IMR-90 (cell line): ENCODE data around the gene TBC1D16. TPM values are rescaled to one million over a fixed set of nuclear protein-coding genes. Genes with fewer than 3 reads are reported as not detected.

Source experiments
- ATAC-seq: fragments of 200-7000 bp; cut with Tn5 transposase; 2 replicates; pipeline ENCODE4 v1.9.1; 2020; ENCODE audit warnings: low read depth, mild to moderate bottlenecking, moderate library complexity
- BruUV-seq: library from RNA; stranded (reverse); fragments of 400-500 nt; replicated peaks from 2 replicates; lab custom pipeline; 2021; lab: Mats Ljungman, UMichigan
- CTCF ChIA-PET: fragments of 300-600 bp; formaldehyde crosslinking; extraction: SDS; loops from one replicate; lab custom pipeline; 2021; ENCODE audit warnings: antibody characterized with exemption; lab: Yijun Ruan, JAX
- POLR2A ChIA-PET: fragments of 300-600 bp; sonication (Branson Sonifier 250); formaldehyde crosslinking; loops from one replicate; lab custom pipeline; 2022; ENCODE audit warnings: antibody characterized with exemption; ENCODE audit not compliant: unreplicated experiment; lab: Charles Lee
- DNase-seq: peaks from one replicate; pipeline ENCODE4 v3.0.0; 2013
- H2AFZ ChIP-seq: replicated peaks from 2 replicates; pipeline ENCODE3; 2013; ENCODE audit warnings: low read length, mild to moderate bottlenecking; ENCODE audit not compliant: poor library complexity
- H2AK5ac ChIP-seq: 2 replicates; pipeline ENCODE4 v1.6.1; 2013; ENCODE audit warnings: low read depth, low read length, inconsistent platforms
- H2AK9ac ChIP-seq: replicated peaks from 2 replicates; pipeline ENCODE3; 2013; ENCODE audit warnings: mild to moderate bottlenecking, low read depth, low read length, moderate library complexity; ENCODE audit not compliant: poor library complexity
- H2BK120ac ChIP-seq: 2 replicates; pipeline ENCODE4 v1.6.1; 2013; ENCODE audit warnings: low read depth, low read length, inconsistent platforms
- H2BK15ac ChIP-seq: 3 replicates; pipeline ENCODE4 v1.6.1; 2013; ENCODE audit warnings: low read depth, low read length, inconsistent platforms
- H2BK20ac ChIP-seq: 2 replicates; pipeline ENCODE4 v1.6.1; 2013; ENCODE audit warnings: low read depth, mild to moderate bottlenecking, inconsistent platforms, low read length, moderate library complexity
- H2BK5ac ChIP-seq: 2 replicates; pipeline ENCODE4 v1.6.1; 2013; ENCODE audit warnings: mild to moderate bottlenecking, low read depth, low read length, inconsistent platforms; ENCODE audit not compliant: poor library complexity, severe bottlenecking
- H3K14ac ChIP-seq: replicated peaks from 2 replicates; pipeline ENCODE4 v1.6.1; 2013; ENCODE audit warnings: low read depth, low read length, inconsistent platforms
- H3K18ac ChIP-seq: 2 replicates; pipeline ENCODE4 v1.6.1; 2013; ENCODE audit warnings: low read depth, low read length, control low read depth
- H3K23ac ChIP-seq: 2 replicates; pipeline ENCODE4 v1.6.1; 2013; ENCODE audit warnings: low read depth, low read length, inconsistent platforms
- H3K27ac ChIP-seq: 2 replicates; pipeline ENCODE4 v1.5.1; 2013; ENCODE audit warnings: mild to moderate bottlenecking, control low read depth, low read length; ENCODE audit not compliant: insufficient read depth
- H3K27me3 ChIP-seq: 2 replicates; pipeline ENCODE4 v1.6.1; 2013; ENCODE audit warnings: low read length; ENCODE audit not compliant: control insufficient read depth, insufficient read depth
- H3K36me3 ChIP-seq: 2 replicates; pipeline ENCODE4 v1.6.1; 2013; ENCODE audit warnings: low read length, mixed read lengths; ENCODE audit not compliant: control insufficient read depth, insufficient read depth
- H3K4ac ChIP-seq: 2 replicates; pipeline ENCODE4 v1.6.1; 2013; ENCODE audit warnings: low read depth, low read length, inconsistent platforms
- H3K4me1 ChIP-seq: 2 replicates; pipeline ENCODE4 v1.6.1; 2013; ENCODE audit warnings: low read length, mixed read lengths; ENCODE audit not compliant: control insufficient read depth, insufficient read depth
- H3K4me2 ChIP-seq: 2 replicates; pipeline ENCODE4 v1.6.1; 2013; ENCODE audit warnings: low read depth, mild to moderate bottlenecking, control low read depth, low read length, moderate library complexity
- H3K4me3 ChIP-seq: 2 replicates; pipeline ENCODE4 v1.5.1; 2013; ENCODE audit warnings: low read depth, mild to moderate bottlenecking, control low read depth, low read length, moderate library complexity; ENCODE audit not compliant: insufficient read depth
- H3K56ac ChIP-seq: 2 replicates; pipeline ENCODE4 v1.6.1; 2013; ENCODE audit warnings: low read length, inconsistent platforms; ENCODE audit not compliant: insufficient read depth; ENCODE audit errors: extremely low read depth
- H3K79me1 ChIP-seq, 2 experiments: 2 replicates each; pipeline ENCODE4 v1.6.1; 2013; ENCODE audit warnings: low read length in 2 of 2, inconsistent platforms in 1 of 2, low read depth in 1 of 2
- H3K9ac ChIP-seq: 2 replicates; pipeline ENCODE4 v1.6.1; 2013; ENCODE audit warnings: low read depth, low read length, control low read depth
- H3K9me1 ChIP-seq: 2 replicates; pipeline ENCODE4 v1.6.1; 2013; ENCODE audit warnings: low read length, inconsistent platforms; ENCODE audit not compliant: insufficient read depth
- H3K9me3 ChIP-seq: 2 replicates; pipeline ENCODE4 v1.6.1; 2013; ENCODE audit warnings: low read length; ENCODE audit not compliant: control insufficient read depth, insufficient read depth
- H4K20me1 ChIP-seq: 2 replicates; pipeline ENCODE4 v1.6.1; 2013; ENCODE audit warnings: low read length, inconsistent platforms; ENCODE audit not compliant: insufficient read depth
- H4K5ac ChIP-seq: 2 replicates; pipeline ENCODE4 v1.6.1; 2013; ENCODE audit warnings: mild to moderate bottlenecking, low read depth, low read length, control low read depth
- H4K8ac ChIP-seq, 2 experiments: 2 replicates each; pipeline ENCODE4 v1.6.1; 2013; ENCODE audit warnings: low read depth in 2 of 2, low read length in 2 of 2, control low read depth in 1 of 2, inconsistent platforms in 1 of 2
- H4K91ac ChIP-seq: 2 replicates; pipeline ENCODE4 v1.6.1; 2013; ENCODE audit warnings: low read depth, low read length, inconsistent platforms; ENCODE audit not compliant: insufficient read depth
- CEBPB ChIP-seq: IDR thresholded peaks from 2 replicates; pipeline ENCODE4 v1.6.1; 2012; ENCODE audit warnings: low read depth, low read length, improper control_type of control experiment
- CHD1 ChIP-seq: IDR thresholded peaks from 2 replicates; pipeline ENCODE4 v1.6.1; 2012; ENCODE audit warnings: low read depth, low read length, improper control_type of control experiment
- MAFK ChIP-seq: IDR thresholded peaks from 2 replicates; pipeline ENCODE4 v1.6.1; 2012; ENCODE audit warnings: low read depth, low read length, improper control_type of control experiment
- MAZ ChIP-seq: IDR thresholded peaks from 2 replicates; pipeline ENCODE4 v1.6.1; 2012; ENCODE audit warnings: low read depth, mild to moderate bottlenecking, low read length, improper control_type of control experiment, moderate library complexity, borderline replicate concordance
- MXI1 ChIP-seq: IDR thresholded peaks from 2 replicates; pipeline ENCODE4 v1.6.1; 2012; ENCODE audit warnings: low read depth, mild to moderate bottlenecking, low read length, moderate library complexity, borderline replicate concordance
- NFE2L2 ChIP-seq: fragments of 150-350 bp; IDR thresholded peaks from 2 replicates; pipeline ENCODE4 v1.6.1; 2016; ENCODE audit warnings: low read depth, mild to moderate bottlenecking, low read length
- POLR2A ChIP-seq: IDR thresholded peaks from 2 replicates; pipeline ENCODE4 v1.6.1; 2012; ENCODE audit warnings: mild to moderate bottlenecking, low read depth, low read length
- RAD21 ChIP-seq: IDR thresholded peaks from 2 replicates; pipeline ENCODE4 v1.6.1; 2012; ENCODE audit warnings: low read length, improper control_type of control experiment
- RCOR1 ChIP-seq: IDR thresholded peaks from 2 replicates; pipeline ENCODE4 v1.6.1; 2012; ENCODE audit warnings: mild to moderate bottlenecking, low read length, improper control_type of control experiment; ENCODE audit not compliant: insufficient replicate concordance
- RFX5 ChIP-seq: IDR thresholded peaks from 2 replicates; pipeline ENCODE4 v1.8.0; 2012; ENCODE audit warnings: low read depth, mild to moderate bottlenecking, low read length, moderate library complexity
- SMC3 ChIP-seq: fragments of 150-350 bp; IDR thresholded peaks from 2 replicates; pipeline ENCODE4 v1.6.1; 2016; ENCODE audit warnings: low read depth, mild to moderate bottlenecking, antibody characterized with exemption, low read length, moderate library complexity
- WGBS, 2 experiments: methylation state at CpG; one replicate each; pipeline versions ENCODE4 v1.1.5 to v1.1.7; 2013; ENCODE audit warnings: missing lambda C conversion rate in 2 of 2; ENCODE audit not compliant: insufficient read length in 1 of 2; ENCODE audit errors: extremely low coverage in 2 of 2; 5-methylcytosine and 5-hydroxymethylcytosine counted together
- dilution Hi-C: fragments of 300-500 bp; cut with HindIII; formaldehyde crosslinking; loops from one replicate; pipeline ENCODE4 v1.14.3; 2018; ENCODE audit warnings: low sequenced_read_pairs; ENCODE audit not compliant: unreplicated experiment
- in situ Hi-C: fragments of 300-500 bp; cut with MboI; formaldehyde crosslinking; loops from 3 replicates; pipeline ENCODE4 v1.14.3; 2019; ENCODE audit warnings: low sequenced_read_pairs, inconsistent platforms, mixed read lengths
- intact Hi-C: fragments of 100-400 bp; cut with micrococcal nuclease; formaldehyde crosslinking; loops from 2 replicates; pipeline ENCODE4 v1.10.0; 2022
- polyA plus RNA-seq, 3 experiments: library from polyadenylated mRNA; depleted of rRNA; stranded (reverse); fragments of >200 nt; gene quantifications; 2 replicates each; pipeline ENCODE4 v1.2.3, GENCODE V29; 2012; ENCODE audit warnings: low replicate concordance in 1 of 3
- total RNA-seq: library from RNA; depleted of rRNA; stranded (reverse); fragments of >200 nt; gene quantifications from 2 replicates; pipeline ENCODE4 v1.2.3, GENCODE V29; 2012
- TF ChIP-seq, protein P1 (sequence below): fragments of 150-350 bp; IDR thresholded peaks from 2 replicates; pipeline ENCODE4 v1.6.1; 2017; ENCODE audit warnings: mild to moderate bottlenecking, antibody characterized with exemption, low read length, low read depth
- TF ChIP-seq, protein P2 (sequence below): conservative IDR thresholded peaks from 2 replicates; pipeline ENCODE4 v1.5.1; 2012; ENCODE audit warnings: mild to moderate bottlenecking, low read depth, low read length, improper control_type of control experiment
- TF ChIP-seq, protein P3 (sequence below): fragments of 150-350 bp; IDR thresholded peaks from 2 replicates; pipeline ENCODE4 v1.6.1; 2016; ENCODE audit warnings: low read depth, mild to moderate bottlenecking, low read length, moderate library complexity, borderline replicate concordance

Gene TBC1D16
- total and polyA plus RNA-seq, 2 of the 4 experiments (the other 2 are of a cell fraction), result 10.1 to 16.7 TPM

DNA sequence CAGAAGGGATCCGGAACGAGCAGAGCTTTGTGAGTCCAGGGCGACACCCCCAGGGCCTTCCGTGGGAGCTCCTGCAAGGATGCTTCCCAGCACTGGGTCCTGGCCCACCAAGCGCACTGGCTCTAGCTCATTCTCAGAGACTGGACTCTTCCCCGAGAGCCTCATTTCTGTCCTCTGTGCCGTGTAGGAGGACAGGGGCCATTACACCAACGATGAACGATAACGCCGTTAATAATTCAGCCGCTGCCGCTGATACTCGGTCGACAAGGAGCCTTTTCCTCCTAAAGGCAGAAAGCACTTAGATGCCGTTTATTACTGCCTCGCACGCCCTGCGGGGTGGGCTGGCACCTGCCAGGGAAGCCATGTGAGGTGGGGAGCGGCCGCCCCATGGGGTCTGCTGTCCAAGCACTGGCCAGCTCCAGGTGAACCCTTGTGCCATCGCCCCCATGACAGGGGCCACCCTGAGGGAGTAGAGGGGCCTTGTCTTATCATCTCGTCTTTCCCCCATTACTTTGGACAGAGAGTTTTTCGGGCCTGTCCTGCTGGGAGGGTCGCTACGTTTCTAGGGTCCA, 33.5 kb downstream of the TBC1D16 start:
- Histone ChIP-seq H2BK15ac (no peak overlapping the region), H3K14ac (no peak overlapping the region), H3K36me3 (peaks cover 13% of the 10 kb centered on the region), H3K23ac (no peak overlapping the region), H3K27ac (no peak overlapping the region), H2BK20ac (no peak overlapping the region), H4K8ac (no peak overlapping the region), H2AK5ac (no peak overlapping the region), H3K9ac (no peak overlapping the region), H3K9me1 (no peaks in the 10 kb centered on the region), H4K20me1 (peaks cover 11% of the 10 kb centered on the region), H3K4me3 (no peak overlapping the region), H2AFZ (no peak overlapping the region), H3K56ac (no peak overlapping the region), H3K18ac (no peak overlapping the region), H3K4me2 (no peak overlapping the region), H3K9me3 (no peaks in the 10 kb centered on the region), H3K4ac (no peak overlapping the region), H4K5ac (no peak overlapping the region), H4K91ac (no peak overlapping the region), H3K79me1 (peaks cover 9 to 19% of the 10 kb centered on the region in 2 experiments; a peak in 3 of 4 replicates), H3K4me1 (no peaks in the 10 kb centered on the region), H2BK120ac (no peak overlapping the region), H2AK9ac (no peak overlapping the region), H3K27me3 (no peaks in the 10 kb centered on the region), H2BK5ac (no peak overlapping the region)
- no TSS peak for BruUV-seq
- ATAC-seq (no peak), DNase-seq (no peak)
- 93% methylated on average over 15 of the region's 26 CpGs; no CpG with 5 or more reads in 1 of the 2 experiments for WGBS, 2 experiments
- intact Hi-C loops, result no loop called here
- in situ Hi-C loops, result no loop called here
- TF ChIP-seq MAFK (no peak), RAD21 (no peak), POLR2A (no peak), RCOR1 (no peak), SMC3 (no peak), MAZ (no peak), CHD1 (no peak), MXI1 (no peak), CEBPB (no peak), RFX5 (no peak), NFE2L2 (no peak)
- TF ChIP-seq, protein P1, sequence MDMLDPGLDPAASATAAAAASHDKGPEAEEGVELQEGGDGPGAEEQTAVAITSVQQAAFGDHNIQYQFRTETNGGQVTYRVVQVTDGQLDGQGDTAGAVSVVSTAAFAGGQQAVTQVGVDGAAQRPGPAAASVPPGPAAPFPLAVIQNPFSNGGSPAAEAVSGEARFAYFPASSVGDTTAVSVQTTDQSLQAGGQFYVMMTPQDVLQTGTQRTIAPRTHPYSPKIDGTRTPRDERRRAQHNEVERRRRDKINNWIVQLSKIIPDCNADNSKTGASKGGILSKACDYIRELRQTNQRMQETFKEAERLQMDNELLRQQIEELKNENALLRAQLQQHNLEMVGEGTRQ, result no peak
- TF ChIP-seq, protein P2, sequence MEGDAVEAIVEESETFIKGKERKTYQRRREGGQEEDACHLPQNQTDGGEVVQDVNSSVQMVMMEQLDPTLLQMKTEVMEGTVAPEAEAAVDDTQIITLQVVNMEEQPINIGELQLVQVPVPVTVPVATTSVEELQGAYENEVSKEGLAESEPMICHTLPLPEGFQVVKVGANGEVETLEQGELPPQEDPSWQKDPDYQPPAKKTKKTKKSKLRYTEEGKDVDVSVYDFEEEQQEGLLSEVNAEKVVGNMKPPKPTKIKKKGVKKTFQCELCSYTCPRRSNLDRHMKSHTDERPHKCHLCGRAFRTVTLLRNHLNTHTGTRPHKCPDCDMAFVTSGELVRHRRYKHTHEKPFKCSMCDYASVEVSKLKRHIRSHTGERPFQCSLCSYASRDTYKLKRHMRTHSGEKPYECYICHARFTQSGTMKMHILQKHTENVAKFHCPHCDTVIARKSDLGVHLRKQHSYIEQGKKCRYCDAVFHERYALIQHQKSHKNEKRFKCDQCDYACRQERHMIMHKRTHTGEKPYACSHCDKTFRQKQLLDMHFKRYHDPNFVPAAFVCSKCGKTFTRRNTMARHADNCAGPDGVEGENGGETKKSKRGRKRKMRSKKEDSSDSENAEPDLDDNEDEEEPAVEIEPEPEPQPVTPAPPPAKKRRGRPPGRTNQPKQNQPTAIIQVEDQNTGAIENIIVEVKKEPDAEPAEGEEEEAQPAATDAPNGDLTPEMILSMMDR, result no peak
- TF ChIP-seq, protein P3, sequence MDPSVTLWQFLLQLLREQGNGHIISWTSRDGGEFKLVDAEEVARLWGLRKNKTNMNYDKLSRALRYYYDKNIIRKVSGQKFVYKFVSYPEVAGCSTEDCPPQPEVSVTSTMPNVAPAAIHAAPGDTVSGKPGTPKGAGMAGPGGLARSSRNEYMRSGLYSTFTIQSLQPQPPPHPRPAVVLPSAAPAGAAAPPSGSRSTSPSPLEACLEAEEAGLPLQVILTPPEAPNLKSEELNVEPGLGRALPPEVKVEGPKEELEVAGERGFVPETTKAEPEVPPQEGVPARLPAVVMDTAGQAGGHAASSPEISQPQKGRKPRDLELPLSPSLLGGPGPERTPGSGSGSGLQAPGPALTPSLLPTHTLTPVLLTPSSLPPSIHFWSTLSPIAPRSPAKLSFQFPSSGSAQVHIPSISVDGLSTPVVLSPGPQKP, result no peak
- dilution Hi-C loops, result no loop called here
- ChIA-PET POLR2A (no interaction called here), CTCF (interaction anchor here (1.7 kb wide), 1 partner anchor 8 kb away, joined by 3 read pairs; no protein-coding TSS in a partner anchor)
